H9 (cell line): ENCODE measurements around the gene NCKAP5. TPM values are rescaled to one million over a fixed set of nuclear protein-coding genes. Genes with fewer than 3 reads are reported as not detected.

ENCODE experiments used
- DNase-seq: peaks from one replicate; pipeline ENCODE4 v3.0.0-alpha.2; 2017
- H2AFZ ChIP-seq: one replicate; pipeline ENCODE4 v1.6.1; 2013; ENCODE audit warnings: mild to moderate bottlenecking, low read length, control low read depth, moderate library complexity
- H2AK5ac ChIP-seq: 2 replicates; pipeline ENCODE4 v1.6.1; 2013; ENCODE audit warnings: low read length, control low read depth, mixed read lengths; ENCODE audit not compliant: insufficient read length
- H2BK120ac ChIP-seq: one replicate; pipeline ENCODE4 v1.6.1; 2013; ENCODE audit warnings: low read depth, mild to moderate bottlenecking, low read length, control low read depth, inconsistent platforms; ENCODE audit not compliant: poor library complexity, severe bottlenecking
- H2BK12ac ChIP-seq: 2 replicates; pipeline ENCODE4 v1.6.1; 2013; ENCODE audit warnings: low read length, control low read depth, mixed read lengths, low read depth; ENCODE audit not compliant: insufficient read length
- H2BK15ac ChIP-seq: 2 replicates; pipeline ENCODE4 v1.6.1; 2013; ENCODE audit warnings: low read depth, low read length, control low read depth
- H2BK20ac ChIP-seq: one replicate; pipeline ENCODE4 v1.6.1; 2013; ENCODE audit warnings: low read depth, mild to moderate bottlenecking, low read length, control low read depth, inconsistent platforms; ENCODE audit not compliant: poor library complexity, severe bottlenecking
- H2BK5ac ChIP-seq: 2 replicates; pipeline ENCODE4 v1.6.1; 2013; ENCODE audit warnings: low read length, control low read depth, mixed read lengths; ENCODE audit not compliant: insufficient read length
- H3K14ac ChIP-seq: 2 replicates; pipeline ENCODE4 v1.6.1; 2013; ENCODE audit warnings: low read length, control low read depth; ENCODE audit not compliant: insufficient read depth
- H3K18ac ChIP-seq: 2 replicates; pipeline ENCODE4 v1.6.1; 2013; ENCODE audit warnings: low read depth, mild to moderate bottlenecking, mixed read lengths, low read length, control low read depth; ENCODE audit not compliant: insufficient read length
- H3K23ac ChIP-seq: 2 replicates; pipeline ENCODE4 v1.6.1; 2013; ENCODE audit warnings: low read length, control low read depth, mixed read lengths, low read depth; ENCODE audit not compliant: insufficient read length
- H3K23me2 ChIP-seq: 2 replicates; pipeline ENCODE4 v1.6.1; 2013; ENCODE audit warnings: low read depth, mild to moderate bottlenecking, mixed read lengths, low read length, control low read depth; ENCODE audit not compliant: insufficient read length, poor library complexity, severe bottlenecking
- H3K27ac ChIP-seq: 2 replicates; pipeline ENCODE4 v1.5.1; 2013; ENCODE audit warnings: low read length, control low read depth, mixed read lengths, low read depth; ENCODE audit not compliant: insufficient read length
- H3K27me3 ChIP-seq: 2 replicates; pipeline ENCODE4 v1.6.1; 2013; ENCODE audit warnings: low read length, control low read depth, inconsistent platforms; ENCODE audit not compliant: insufficient read depth
- H3K4ac ChIP-seq: 2 replicates; pipeline ENCODE4 v1.6.1; 2013; ENCODE audit warnings: low read depth, mild to moderate bottlenecking, control low read depth, inconsistent platforms, low read length, moderate library complexity
- H3K4me1 ChIP-seq: 2 replicates; pipeline ENCODE4 v1.6.1; 2013; ENCODE audit warnings: low read length, control low read depth, inconsistent platforms; ENCODE audit not compliant: insufficient read depth
- H3K4me2 ChIP-seq: 2 replicates; pipeline ENCODE4 v1.6.1; 2013; ENCODE audit warnings: low read length, control low read depth, mixed read lengths; ENCODE audit not compliant: insufficient read length, insufficient read depth
- H3K56ac ChIP-seq: 2 replicates; pipeline ENCODE4 v1.6.1; 2013; ENCODE audit warnings: low read depth, mild to moderate bottlenecking, mixed read lengths, low read length, control low read depth; ENCODE audit not compliant: insufficient read length
- H3K79me1 ChIP-seq: 2 replicates; pipeline ENCODE4 v1.6.1; 2013; ENCODE audit warnings: low read depth, mild to moderate bottlenecking, moderate library complexity, low read length, control low read depth, inconsistent platforms; ENCODE audit not compliant: insufficient read depth, poor library complexity, severe bottlenecking
- H3K79me2 ChIP-seq: 2 replicates; pipeline ENCODE4 v1.6.1; 2013; ENCODE audit warnings: low read length, control low read depth, inconsistent platforms; ENCODE audit not compliant: insufficient read depth
- H3K9ac ChIP-seq: 2 replicates; pipeline ENCODE4 v1.6.1; 2013; ENCODE audit warnings: low read length, control low read depth, mixed read lengths; ENCODE audit not compliant: insufficient read length; ENCODE audit errors: extremely low read depth
- H3K9me3 ChIP-seq: one replicate; pipeline ENCODE4 v1.6.1; 2013; ENCODE audit warnings: low read depth, low read length, inconsistent platforms; ENCODE audit not compliant: control insufficient read depth
- H3T11ph ChIP-seq: one replicate; pipeline ENCODE4 v1.6.1; 2013; ENCODE audit warnings: mild to moderate bottlenecking, low read length, control low read depth, inconsistent platforms
- H4K20me1 ChIP-seq: one replicate; pipeline ENCODE4 v1.6.1; 2013; ENCODE audit not compliant: control insufficient read depth, insufficient read length, insufficient read depth
- H4K5ac ChIP-seq: 2 replicates; pipeline ENCODE4 v1.6.1; 2013; ENCODE audit warnings: low read depth, mild to moderate bottlenecking, mixed read lengths, low read length, control low read depth; ENCODE audit not compliant: insufficient read length
- H4K8ac ChIP-seq: replicated peaks from 2 replicates; pipeline ENCODE4 v1.6.1; 2013; ENCODE audit warnings: low read length, control low read depth, mixed read lengths, low read depth; ENCODE audit not compliant: insufficient read length
- H4K91ac ChIP-seq: 2 replicates; pipeline ENCODE4 v1.6.1; 2013; ENCODE audit warnings: low read depth, mild to moderate bottlenecking, moderate library complexity, mixed read lengths, low read length, control low read depth; ENCODE audit not compliant: insufficient read length
- H3K27ac Mint-ChIP-seq, 3 experiments: 2 replicates in 2 of 3; 3 replicates in 1 of 3; pipeline ENCODE4 v1.8.0; 2020 to 2021; ENCODE audit warnings: mixed read lengths in 3 of 3, mild to moderate bottlenecking in 1 of 3, moderate library complexity in 1 of 3
- H3K27me3 Mint-ChIP-seq: 2 replicates; pipeline ENCODE4 v1.8.0; 2021; ENCODE audit warnings: low read depth, mild to moderate bottlenecking, moderate library complexity, mixed read lengths
- H3K36me3 Mint-ChIP-seq, 3 experiments: 2 replicates in 2 of 3; 3 replicates in 1 of 3; pipeline ENCODE4 v1.8.0; 2020 to 2021; ENCODE audit warnings: low read depth in 3 of 3, mixed read lengths in 3 of 3; ENCODE audit not compliant: insufficient read depth in 1 of 3
- H3K4me1 Mint-ChIP-seq, 2 experiments: 2 replicates each; pipeline ENCODE4 v1.8.0; 2020; ENCODE audit warnings: mixed read lengths in 2 of 2
- H3K4me3 Mint-ChIP-seq, 2 experiments: 2 replicates in 1 of 2; 3 replicates in 1 of 2; pipeline ENCODE4 v1.8.0; 2020 to 2021; ENCODE audit warnings: mild to moderate bottlenecking in 2 of 2, mixed read lengths in 2 of 2, moderate library complexity in 1 of 2
- H3K9me3 Mint-ChIP-seq, 2 experiments: 2 replicates in 1 of 2; 3 replicates in 1 of 2; pipeline ENCODE4 v1.8.0; 2020; ENCODE audit warnings: mild to moderate bottlenecking in 2 of 2, mixed read lengths in 2 of 2, moderate library complexity in 1 of 2
- CTCF ChIP-seq: fragments of 200-600 bp; sonication (generic); conservative IDR thresholded peaks from 3 replicates; pipeline ENCODE4 v1.8.0; 2021; ENCODE audit warnings: antibody characterized with exemption, mild to moderate bottlenecking
- WGBS: extraction: QIAGEN DNeasy Blood & Tissue Kit; methylation state at CpG from one replicate; pipeline ENCODE4 v1.1.7; 2013; ENCODE audit warnings: missing lambda C conversion rate, low lambda C conversion rate, mixed read lengths; ENCODE audit not compliant: insufficient read length; ENCODE audit errors: extremely low coverage; 5-methylcytosine and 5-hydroxymethylcytosine counted together
- total RNA-seq: library from RNA; stranded (reverse); gene quantifications from 2 replicates; pipeline ENCODE4 v1.2.1, GENCODE V29; 2021

Gene NCKAP5
- total RNA-seq, 1 experiment from 2014 or later, result 0.26 TPM

- H3K79me1 ChIP-seq, result no peaks in the 10 kb centered on the region
- Mint-ChIP-seq H3K4me1 (peaks cover 0 to 5% of the 10 kb centered on the region in 2 experiments; a peak in 3 of 4 replicates), H3K36me3 (no peaks in the 10 kb centered on the region), H3K9me3 (no peaks in the 10 kb centered on the region), H3K27ac (no peak overlapping the region), H3K27me3 (peaks cover 3% of the 10 kb centered on the region; the same call in 1 of the 2 replicates), H3K4me3 (no peak overlapping the region)
- no peak for DNase-seq
- no peak overlapping the region for H3K9ac ChIP-seq
- no peak overlapping the region for H2AFZ ChIP-seq
- WGBS, result no CpG with 5 or more reads among the region's 1 CpG
- H3K56ac ChIP-seq, result no peak overlapping the region
- H2AK5ac ChIP-seq, result no peak overlapping the region
- H4K5ac ChIP-seq, result no peak overlapping the region
- H3K27ac ChIP-seq, result no peak overlapping the region
- H2BK15ac ChIP-seq, result no peak overlapping the region
- H3T11ph ChIP-seq, result no peak overlapping the region
- H4K20me1 ChIP-seq, result no peaks in the 10 kb centered on the region
- no peak overlapping the region for H3K4me2 ChIP-seq
- no peak overlapping the region for H3K23ac ChIP-seq
- no peak overlapping the region for H4K91ac ChIP-seq
- no peak overlapping the region for H2BK20ac ChIP-seq
- no peak overlapping the region for H3K18ac ChIP-seq
- no peak overlapping the region for H2BK5ac ChIP-seq
- H3K4ac ChIP-seq, result no peak overlapping the region
- H3K14ac ChIP-seq, result no peak overlapping the region
- no peaks in the 10 kb centered on the region for H3K9me3 ChIP-seq
- no peaks in the 10 kb centered on the region for H3K27me3 ChIP-seq
- no peak overlapping the region for H4K8ac ChIP-seq
- no peaks in the 10 kb centered on the region for H3K79me2 ChIP-seq
- H2BK120ac ChIP-seq, result no peak overlapping the region
- no peaks in the 10 kb centered on the region for H3K4me1 ChIP-seq
- H2BK12ac ChIP-seq, result no peak overlapping the region
- TF ChIP-seq CTCF, result no peak
- no peaks in the 10 kb centered on the region for H3K23me2 ChIP-seq
Measured at GRCh38 chr2:133503323-133503722, 64.9 kb downstream of the NCKAP5 start.
